T-helper 2 cell (primary cell): ENCODE data around the gene SCMH1.
"Not testable (repeated sequence)": the region's sequence is repeated elsewhere in the genome, so short reads cannot be mapped to it uniquely, and the experiment has no call there.

Source experiments
- DNase-seq, 5 experiments: peaks; one replicate each; pipeline versions ENCODE4 v3.0.0 to v3.0.0-alpha.2; 2012 to 2022

SCMH1 gene

DNA sequence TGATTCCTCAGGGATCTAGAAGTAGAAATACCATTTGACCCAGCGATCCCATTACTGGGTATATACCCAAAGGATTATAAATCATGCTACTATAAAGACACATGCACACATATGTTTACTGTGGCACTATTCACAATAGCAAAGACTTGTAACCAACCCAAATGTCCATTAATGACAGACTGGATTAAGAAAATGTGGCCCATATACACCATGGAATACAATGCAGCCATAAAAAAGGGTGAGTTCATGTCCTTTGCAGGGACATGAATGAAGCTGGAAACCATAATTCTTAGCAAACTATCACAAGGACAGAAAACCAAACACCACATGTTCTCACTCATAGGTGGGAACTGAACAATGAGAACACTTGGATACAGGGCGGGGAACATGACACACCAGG lies 30.5 kb downstream of the SCMH1 start:
- not testable (repeated sequence) for DNase-seq

DNA sequence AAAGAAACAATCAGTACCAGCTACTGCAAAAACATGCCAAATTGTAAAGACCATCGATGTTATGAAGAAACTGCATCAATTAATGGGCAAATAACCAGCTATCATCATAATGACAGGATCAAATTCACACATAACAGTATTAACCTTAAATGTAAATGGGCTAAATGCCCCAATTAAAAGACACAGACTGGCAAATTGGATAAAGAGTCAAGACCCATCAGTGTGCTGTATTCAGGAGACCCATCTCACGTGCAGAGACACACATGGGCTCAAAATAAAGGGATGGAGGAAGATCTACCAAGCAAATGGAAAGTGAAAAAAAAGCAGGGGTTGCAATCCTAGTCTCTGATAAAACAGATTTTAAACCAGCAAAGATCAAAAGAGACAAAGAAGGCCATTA lies 35.1 kb downstream of the SCMH1 start:
- DNase-seq = not testable (repeated sequence)

DNA sequence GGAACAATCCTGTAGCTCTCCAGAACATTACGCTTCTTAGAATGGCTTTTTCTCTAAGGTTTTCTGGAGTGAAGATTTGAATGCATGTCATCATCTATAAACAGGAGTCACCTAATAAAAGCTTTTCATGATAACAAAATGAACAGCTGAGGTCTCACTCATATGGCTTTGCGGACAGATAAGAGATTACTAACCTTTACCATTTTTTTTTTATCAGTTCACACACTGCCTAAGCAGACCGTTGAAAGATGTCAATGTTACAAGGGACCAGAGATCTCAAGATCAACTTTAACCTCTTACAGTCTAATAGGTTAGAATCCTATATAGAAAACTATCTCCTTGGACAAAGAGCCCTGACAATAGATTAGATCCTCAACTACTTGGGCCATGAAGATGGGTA lies 41.4 kb downstream of the SCMH1 start:
- no peak for DNase-seq

DNA sequence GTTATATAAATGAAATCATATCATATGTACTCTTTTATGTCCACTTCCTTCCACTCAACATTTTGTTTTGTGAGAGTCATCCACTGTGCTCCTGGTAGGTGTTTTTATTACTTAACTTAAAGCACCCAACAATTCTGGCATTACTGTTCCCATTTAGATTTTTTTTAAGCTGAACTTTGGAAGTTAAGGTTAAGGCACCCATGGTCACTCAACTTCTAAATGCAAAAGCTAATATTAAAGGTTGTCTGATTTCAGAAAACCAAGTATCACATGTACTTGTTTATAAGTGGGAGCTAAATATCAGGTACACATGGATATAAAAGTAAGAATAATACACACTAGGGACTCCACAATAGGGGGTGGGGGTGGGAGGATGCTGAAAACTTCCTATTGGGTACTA lies 42.7 kb downstream of the SCMH1 start:
- no peak for DNase-seq

DNA sequence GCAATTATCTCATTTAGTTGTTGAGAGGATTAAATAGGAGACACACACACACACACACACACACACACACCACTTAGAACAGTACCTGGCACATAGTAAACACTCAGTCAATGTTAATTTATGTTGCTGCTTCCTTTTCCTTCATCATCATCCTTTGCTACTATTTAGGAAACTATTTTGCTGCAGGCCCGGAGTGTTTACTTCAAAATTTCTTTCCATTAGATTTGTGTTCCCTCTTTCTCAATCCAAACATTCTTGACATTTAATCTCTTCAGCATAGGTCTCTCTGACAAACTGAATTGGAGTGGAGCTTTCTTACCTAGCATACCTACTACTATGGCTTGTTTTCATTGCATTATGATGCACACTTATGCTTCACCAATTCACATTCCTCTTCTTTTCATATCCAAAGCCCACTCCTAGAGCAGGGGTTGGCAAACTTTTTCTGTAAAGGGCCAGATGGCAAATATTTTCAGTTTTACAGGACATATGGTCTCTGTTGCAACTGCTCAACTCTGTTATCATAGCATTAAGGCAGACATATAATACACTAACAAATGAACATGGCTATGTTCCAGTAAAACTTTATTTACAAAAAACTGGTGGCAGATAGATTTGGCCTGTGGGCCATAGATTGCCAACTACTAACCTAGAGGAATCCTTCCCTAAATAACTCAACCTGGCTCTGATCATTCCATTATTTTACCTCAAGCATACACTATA lies 49.5 kb downstream of the SCMH1 start:
- no peak for DNase-seq

DNA sequence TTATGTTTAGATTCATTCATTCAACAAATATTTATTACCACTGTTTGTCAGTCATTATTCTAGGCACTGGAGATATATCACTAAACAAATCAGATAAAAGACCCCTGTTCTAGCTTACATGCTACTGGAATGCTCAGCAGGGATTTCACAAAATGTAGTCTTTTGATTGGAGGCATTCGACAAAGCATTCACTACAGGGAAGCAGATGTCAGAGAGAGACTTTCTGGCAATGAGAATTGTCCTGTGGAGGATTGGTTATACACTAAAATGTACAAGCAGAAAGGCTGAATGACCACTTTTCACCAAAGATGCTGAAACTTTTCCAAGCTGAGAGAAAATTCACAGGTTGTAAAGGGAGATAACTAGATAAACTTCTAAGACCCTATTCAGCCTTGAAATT lies 57.7 kb downstream of the SCMH1 start:
- no peak for DNase-seq

DNA sequence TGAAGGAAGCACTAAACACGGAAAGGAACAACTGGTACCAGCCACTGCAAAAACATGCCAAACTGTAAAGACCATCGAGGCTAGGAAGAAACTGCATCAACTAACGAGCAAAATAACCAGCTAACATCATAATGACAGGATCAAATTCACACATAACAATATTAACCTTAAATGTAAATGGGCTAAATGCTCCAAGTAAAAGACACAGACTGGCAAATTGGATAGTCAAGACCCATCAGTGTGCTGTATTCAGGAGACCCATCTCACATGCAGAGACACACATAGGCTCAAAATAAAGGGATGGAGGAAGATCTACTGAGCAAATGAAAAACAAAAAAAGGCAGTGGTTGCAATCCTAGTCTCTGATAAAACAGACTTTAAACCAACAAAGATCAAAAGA lies 63.9 kb downstream of the SCMH1 start:
- not testable (repeated sequence) for DNase-seq

DNA sequence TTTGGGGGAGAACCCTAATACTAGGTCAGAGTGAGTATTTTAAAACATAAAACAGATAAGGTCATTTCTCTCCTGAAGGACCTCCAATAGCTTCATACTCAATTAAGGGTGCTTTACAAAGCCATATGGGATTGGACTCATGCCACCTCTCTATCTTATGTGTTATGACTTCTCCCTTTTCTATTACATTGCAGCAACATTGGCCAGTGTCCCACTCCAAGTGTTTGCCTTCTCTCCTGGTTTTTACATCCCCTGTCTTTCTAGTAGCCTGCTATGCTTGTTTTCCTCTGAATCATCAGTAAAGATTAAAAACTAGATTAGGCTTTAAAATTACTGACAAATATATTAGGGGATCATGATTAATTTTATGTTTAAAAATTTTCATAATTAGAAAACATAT lies 66.6 kb downstream of the SCMH1 start:
- no peak for DNase-seq

DNA sequence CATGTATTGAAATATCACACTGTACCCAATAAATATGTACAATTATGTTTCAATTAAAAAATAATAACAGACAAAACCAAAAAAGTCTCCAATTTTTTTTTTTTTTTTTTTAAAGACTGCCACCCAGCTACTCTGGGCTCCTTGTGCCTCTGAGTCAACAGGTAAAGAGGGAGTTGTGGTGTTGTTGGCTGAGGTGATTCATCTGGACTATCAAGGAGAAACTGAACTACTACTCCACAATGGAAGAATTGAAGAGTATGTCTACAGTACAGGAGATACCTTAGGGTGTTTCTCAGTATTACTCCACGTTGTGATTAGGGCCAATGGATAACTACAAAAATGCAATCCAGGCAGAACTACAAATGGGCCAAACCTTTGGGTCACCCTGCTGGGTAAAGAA lies 67.9 kb downstream of the SCMH1 start:
- no peak for DNase-seq

DNA sequence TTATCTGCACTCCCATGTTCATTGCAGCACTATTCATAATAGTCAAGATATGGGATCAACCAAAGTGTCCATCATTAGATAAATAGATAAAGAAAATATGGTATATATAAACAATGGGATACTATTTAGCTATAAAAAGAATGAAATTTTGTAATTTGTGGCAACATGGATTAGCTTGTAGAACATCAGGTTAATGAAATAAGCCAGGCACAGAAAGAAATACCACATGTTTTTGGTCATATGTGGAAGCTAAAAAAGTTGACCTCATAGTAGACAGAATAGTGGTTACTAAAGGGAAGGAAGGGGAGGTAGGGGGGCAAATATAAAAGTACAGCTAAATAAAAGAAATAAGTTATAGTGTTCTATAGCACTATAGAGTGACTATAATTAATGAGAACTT lies 68.5 kb downstream of the SCMH1 start:
- no peak for DNase-seq

DNA sequence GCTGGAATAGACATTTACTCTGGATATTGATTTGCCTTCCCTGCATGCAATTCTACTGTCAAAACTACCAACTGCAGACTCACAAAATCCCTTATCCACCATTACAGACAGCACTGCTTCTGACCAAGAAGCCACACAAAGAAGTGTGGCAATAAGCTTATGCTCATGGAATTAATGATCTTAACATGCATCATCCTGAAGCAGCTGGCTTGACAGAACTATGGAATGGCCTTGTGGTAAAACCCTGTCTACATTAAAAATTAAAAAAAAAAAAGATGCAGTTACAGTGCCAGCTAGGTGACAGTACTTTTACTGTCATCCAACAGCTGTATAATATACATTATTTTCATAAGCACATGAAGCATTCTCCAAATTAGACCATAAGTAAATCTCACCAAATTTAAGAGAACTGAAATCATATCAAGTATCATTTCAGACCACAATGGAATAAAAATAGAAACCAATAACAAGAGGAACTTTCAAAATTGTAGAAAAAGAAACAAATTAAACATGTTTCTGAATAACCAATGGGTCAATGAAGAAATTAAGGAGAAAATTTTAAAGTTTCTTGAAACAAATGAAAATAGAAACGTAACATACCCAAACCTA lies 70.7 kb downstream of the SCMH1 start:
- DNase-seq = no peak

DNA sequence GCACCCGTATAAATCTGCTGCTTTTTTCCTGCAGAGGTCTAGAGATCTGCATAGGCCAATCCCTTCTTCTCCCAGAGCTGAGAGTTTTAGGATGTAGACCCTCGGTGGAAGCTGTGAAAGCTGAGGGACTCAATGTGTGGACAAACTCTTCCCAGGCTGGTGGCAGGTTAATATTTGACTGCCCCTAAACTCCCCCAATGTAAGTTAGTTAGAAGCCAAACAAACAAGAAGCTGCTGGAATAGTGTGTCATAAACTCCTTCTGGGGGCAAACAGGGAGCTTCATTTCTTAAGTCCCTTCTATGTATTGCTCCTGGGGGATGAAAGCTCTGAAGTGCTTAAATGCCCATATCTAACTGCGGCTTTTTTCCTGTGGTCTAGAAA lies 72.3 kb downstream of the SCMH1 start:
- no peak for DNase-seq

DNA sequence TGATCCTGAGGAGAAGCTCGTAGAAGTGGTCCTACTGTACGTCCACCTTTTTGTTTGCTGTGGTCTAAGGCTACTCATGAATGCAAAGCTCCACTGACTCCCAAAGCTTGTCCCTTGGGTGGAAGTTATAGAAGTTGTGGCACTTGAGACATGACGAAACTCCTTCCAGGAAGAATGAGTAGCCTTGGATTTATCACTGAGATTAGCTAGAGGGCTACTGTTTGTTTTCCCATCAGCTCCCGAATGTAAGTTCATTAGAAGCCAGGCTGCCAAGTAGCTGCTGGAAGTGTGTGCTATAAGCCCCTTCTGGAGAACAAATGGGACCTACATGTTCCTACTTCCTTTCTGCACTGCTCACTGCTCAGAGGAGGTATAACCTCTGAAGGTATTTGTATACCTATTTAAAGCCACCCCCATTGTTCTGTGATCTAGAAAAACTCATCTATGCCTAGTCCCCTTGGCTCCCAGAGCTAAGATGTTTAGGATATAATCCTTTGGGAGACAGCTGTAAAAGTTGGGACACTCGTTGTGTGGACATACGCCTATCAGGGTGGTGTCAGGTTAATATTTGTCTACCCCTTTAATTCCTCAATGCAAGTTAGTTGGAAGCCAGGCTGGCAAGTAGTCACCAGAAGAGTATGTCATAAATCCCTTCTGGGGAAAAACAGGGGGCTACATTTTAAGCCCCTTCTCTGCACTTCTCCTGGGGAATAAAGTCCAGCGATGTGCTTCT lies 72.9 kb downstream of the SCMH1 start:
- no peak for DNase-seq

DNA sequence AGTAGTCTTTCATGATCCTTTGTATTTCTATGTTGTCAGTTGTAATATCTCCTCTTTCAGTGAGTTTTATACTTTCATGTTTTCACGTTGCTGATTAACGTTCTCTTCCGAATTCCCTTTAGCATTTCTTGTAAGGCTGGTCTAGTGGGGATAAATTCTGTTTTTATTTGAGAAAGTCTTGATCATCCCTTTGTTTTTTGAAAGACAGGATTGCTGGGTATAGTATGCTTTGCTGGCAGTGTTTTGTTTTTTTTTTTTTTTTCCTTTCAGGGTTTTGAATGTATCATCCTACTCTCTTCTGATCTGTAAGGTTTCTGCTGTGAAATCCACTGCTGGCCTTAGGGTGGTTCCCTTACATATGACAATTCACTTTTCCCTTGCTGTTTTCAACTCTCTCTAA lies 74.4 kb downstream of the SCMH1 start:
- DNase-seq = no peak

DNA sequence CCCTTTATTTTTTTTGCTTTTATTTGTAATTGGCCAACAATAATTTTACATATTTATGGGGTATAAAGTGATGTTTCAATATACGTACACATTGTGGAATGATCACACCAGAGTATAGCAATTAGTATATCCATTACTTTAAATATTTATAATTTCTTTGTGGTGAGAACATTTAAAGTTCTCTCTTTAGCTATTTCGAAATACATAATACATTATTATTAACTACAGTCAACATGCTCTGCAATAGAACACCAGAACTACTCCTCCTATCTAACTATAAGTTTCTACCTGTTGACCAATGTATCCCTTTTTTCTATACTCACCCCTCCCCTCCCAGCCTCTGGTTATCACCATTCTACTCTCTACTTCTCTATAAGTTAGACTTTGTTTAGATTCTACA lies 77.4 kb downstream of the SCMH1 start:
- DNase-seq = no peak

DNA sequence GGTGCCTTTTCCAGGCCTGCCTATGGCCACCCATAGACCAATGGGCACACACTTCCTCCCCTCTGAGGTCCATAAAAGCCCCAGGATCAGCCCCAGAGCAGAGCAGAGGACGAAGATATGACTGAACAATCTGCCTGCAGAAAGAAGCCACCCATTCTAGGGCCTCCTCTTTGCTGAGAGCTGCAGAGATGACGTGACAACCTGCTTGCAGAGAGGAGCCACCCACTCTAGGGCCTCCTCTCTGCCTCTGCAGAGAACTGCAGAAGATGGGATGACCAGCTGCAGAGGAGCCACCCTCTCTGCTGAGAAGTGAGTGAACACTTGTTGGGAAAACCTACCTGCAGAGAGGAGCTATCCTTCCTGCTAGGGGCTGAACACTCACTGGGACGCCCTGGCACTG lies 79.7 kb downstream of the SCMH1 start:
- DNase-seq = no peak

DNA sequence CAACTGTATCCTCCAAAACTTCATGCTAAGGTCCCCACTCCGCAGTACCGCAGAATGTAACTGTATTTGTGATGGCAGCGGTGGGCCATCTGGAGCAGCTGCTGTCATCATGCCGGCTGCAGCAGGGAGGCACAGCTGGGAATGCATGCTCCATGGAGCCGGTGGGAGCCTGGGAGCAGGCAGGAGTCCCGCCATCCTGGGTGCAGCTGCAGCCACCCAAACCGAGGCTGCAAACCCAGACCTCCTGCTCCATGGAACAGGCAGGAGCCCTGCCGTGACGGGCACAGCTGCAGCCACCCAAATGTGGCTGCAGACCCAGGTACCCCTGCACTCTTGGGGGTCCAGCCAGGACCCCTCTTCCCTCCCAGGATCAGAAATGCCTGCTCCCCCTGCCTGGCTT lies 80.3 kb downstream of the SCMH1 start:
- no peak for DNase-seq

DNA sequence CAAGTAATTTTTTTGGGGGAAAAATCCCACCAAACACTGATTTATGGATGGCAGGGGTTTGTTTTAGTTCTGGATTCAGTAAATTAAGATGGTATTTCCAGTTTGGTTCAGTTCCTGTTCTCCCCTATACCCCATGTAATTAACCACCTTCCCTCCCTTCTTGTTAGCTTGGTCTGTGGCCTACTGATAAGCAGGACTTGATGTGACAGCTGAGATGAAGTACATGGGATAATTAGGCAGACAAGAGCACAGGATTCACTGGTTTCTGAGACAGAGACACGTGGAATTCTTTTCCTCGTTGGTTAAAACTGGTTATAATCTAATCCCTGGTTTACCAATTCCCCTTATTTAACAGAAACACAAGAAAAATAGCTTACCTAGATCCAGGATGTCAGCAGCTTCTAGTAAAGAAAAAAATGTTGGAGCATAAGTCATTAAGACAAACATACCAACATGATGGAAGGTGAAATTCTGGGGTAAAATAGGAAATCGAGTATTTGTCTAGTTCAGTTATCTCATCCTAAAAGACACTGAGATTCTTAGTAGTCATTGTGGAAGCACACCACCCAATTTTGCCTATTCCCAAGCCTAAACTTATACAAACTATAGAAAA lies 81.5 kb downstream of the SCMH1 start:
- no peak for DNase-seq

DNA sequence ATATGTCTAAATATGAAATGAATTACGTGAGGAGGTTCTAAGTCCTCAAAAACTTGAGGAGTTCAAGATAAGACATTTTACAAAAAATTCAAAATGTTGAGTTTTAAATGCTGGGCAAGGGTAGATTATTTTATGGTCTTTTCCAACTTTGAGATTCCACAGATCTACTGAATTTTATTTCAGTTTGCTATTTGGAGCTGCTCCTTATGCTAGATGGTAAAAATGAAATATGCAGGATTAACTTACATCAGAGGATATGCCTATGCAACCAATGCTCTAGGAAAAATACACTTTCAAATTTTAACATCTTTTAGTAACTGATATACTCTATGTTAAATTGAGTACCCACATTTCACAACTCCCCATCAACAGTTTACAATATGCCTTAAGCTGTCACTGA lies 83.1 kb downstream of the SCMH1 start:
- no peak for DNase-seq

DNA sequence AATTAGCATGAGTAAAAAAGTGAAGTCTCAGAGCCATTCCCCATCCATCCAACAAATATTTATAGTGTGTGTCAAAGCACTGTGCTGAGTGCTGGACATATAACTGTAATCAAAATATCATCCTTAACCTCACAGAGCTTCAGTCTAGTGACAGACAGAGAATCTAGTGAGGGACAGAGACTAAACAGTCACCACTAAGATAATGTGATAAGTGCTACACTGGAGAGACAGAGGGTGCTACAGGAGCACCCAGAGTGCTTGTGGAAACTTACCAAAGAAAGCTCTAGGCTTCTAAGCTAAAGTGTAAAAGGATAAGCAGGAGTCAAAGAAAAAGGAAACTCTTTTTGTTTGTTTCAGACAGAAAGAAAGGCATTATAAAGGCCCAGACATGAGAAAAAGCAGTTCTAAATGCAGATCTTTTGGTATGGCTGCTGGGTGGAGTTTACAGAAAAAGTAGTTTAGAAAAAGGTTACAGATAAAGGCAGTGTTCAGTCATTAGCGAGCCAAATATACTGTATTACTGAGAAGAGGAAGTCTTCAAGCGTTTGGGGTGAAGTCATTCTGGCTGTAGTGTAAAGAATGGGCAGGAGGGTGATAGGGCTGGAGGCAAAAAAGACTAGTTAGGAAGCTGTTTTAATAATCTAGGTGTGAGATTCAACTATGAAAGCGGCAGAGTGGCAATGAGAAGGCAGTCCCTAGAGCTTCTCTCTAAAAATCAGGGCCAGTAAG lies 83.8 kb downstream of the SCMH1 start:
- DNase-seq = no peak

DNA sequence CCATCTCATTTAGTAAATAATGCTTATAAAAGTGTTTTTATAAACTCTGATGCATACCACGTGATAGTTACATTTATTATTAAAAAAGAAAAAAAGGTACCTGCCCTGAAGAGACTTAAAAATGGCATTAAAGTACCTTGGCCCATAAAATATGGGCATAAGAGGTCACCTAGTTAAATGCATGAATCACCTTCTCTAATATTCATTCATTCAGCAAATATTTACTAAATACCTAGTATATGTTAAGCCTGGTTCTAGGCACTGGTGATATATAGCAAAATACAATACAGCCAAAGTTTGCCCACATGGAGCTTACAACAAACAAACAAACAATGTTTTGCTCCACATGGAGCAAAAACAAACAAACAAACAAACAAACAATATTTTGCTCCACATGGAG lies 87.0 kb downstream of the SCMH1 start:
- DNase-seq = no peak

DNA sequence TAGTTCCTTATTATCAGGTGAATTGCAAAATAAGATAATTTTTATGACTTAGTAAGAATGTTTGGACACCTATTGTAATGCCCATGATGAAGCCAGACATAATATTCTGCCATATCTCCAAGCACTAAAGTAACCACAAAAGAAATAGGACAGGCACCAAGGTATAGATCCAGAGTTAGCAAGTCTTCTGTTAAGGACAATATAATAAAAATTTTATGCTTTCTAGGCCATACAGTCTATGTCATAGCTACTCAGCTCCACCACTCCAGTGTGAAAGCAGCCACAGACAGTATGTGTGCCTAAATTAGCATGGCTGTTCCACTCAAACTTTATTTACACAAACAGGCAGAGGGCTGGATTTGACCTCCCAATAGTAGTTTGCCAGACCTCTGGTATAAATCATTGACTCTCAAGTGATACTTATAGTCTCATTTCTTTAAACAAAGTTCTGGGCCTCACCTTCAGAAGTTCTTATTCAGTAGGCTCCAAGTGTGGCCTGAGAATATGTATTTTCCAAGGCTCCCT lies 88.3 kb downstream of the SCMH1 start:
- DNase-seq = no peak

DNA sequence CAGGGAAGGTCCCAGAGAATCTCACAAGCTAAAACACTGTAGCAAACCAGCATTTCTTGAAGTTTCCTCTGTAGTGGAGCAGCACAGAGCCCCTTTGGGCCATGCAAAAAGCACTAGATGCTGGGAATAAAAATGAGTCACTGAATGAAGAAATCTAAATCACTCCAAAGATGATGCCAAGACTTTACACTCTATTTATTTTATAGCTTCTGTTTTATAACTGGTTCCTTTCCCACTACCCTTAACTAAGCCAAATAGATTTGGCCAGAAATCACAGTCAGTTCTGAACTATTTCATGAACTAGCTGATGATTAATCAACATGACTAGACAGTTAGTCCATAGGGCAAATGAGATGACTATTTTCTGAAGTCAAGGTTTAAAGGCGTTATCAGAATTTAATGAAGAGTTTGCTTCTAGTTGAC lies 89.5 kb downstream of the SCMH1 start:
- no peak for DNase-seq
